A549 treated with AZD9567 at 1 μM for 4 hours (cell line): ENCODE results near the gene PRB4. TPM values are rescaled to one million over a fixed set of nuclear protein-coding genes. Genes with fewer than 3 reads are reported as not detected.

Experiments used
- total RNA-seq: library from RNA; stranded (reverse); fragments of 200-300 nt; extraction: Qiagen RNA extraction; gene quantifications from 5 replicates; pipeline ENCODE4 v1.2.3, GENCODE V29; 2022; ENCODE audit not compliant: insufficient read depth

The PRB4 gene
- not detected in 5 replicates for total RNA-seq

GRCh38 chr12:11310336-11310735 is at the start of gene PRB4:
TSS of gene PRB4 (minus strand) at chr12:11310436. CDS start at chr12:11310398, 38 bp downstream.

GRCh38 chr12:11269607-11270006 is 40.6 kb downstream of the PRB4 start, which contains the start of gene PRB3:
TSS of gene PRB3 (minus strand) at chr12:11269707. CDS start at chr12:11269669, 38 bp downstream.

Other genes starting within 250 kb of the PRB4 start
- gene TAS2R46, start 248.1 kb downstream of the PRB4 start, total RNA-seq, result not detected in 5 replicates
- not detected in 5 replicates for gene TAS2R43, start 218.1 kb downstream of the PRB4 start, total RNA-seq
- 0.05 TPM in 1 of 5 replicates, not detected in the others for gene TAS2R30, start 175.8 kb downstream of the PRB4 start, total RNA-seq
- gene SMIM10L1, start 139.2 kb downstream of the PRB4 start, total RNA-seq, result 6.3 to 8.5 TPM (median 8.4 TPM) in 5 replicates
- not detected in 5 replicates for gene TAS2R42, start 123.5 kb downstream of the PRB4 start, total RNA-seq
- not detected in 5 replicates for gene PRB3, start 40.7 kb downstream of the PRB4 start, total RNA-seq
- gene PRB2, start 85.1 kb upstream of the PRB4 start, total RNA-seq, result not detected in 5 replicates